ENCODE measurements around the gene TMEM229B.
A peak's percentile ranks its signal among the peaks of the same experiment; 100 is the strongest.

Gene TMEM229B

GRCh38 chr14:67432050-67432564 is 56.4 kb downstream of the TMEM229B start:
- no peaks in the 10 kb centered on the region for H3K9me3 ChIP-seq (replicated peaks in 1 of 11)
- H3K27me3 ChIP-seq, result peaks cover 0 to 10% (median 0%) of the 10 kb centered on the region in 11 experiments; a peak in 2 of 22 replicates
- peaks cover 0 to 15% (median 10%) of the 10 kb centered on the region in 10 experiments; a peak in 15 of 20 replicates for H3K4me1 ChIP-seq
- H3K9ac ChIP-seq, result no peak overlapping the region
- no peaks in the 10 kb centered on the region for H3K36me3 ChIP-seq
- TF ChIP-seq Cebpa-rat (IDR thresholded peaks at IDR 0.05), result no peak
- H3K27ac ChIP-seq, result no peak overlapping the region
- no peaks in the 10 kb centered on the region for H4K20me1 ChIP-seq
- H3K4me3 ChIP-seq, result no peak overlapping the region
- no peak overlapping the region for H3K4me2 ChIP-seq

DNA sequence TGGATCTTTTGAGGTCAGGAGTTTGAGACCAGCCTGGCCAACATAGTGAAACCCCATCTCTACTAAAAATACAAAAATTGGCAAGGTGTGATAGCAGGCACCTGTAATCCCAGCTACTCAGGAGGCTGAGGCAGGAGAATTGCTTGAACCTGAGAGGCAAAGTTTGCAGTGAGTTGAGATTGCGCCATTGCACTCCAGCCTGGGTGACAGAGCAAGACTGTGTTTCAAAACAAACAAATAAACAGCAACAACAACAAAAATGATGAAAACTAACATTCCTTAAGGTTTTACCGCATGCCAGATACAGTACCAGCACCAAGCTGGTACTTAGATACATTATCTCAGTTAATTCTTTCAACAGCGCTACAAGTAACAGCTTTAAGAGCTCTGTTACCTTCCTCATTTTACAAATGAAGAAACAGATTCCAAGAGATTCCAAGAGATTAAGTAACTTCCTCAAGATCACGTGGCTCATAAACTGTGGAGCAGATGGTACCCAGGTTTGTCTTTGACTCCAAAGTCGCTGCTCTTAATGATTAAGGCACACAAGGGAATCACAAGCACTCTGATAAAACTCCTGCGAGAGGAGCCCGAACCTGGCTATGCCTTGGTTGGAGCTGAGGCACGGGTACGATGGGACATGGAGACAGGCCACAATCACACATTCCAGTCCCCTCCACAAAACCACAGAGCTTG is 58.9 kb downstream of the TMEM229B start:
- peaks cover 0 to 10% (median 0%) of the 10 kb centered on the region in 11 experiments; a peak in 2 of 22 replicates for H3K27me3 ChIP-seq
- no peak overlapping the region for H3K9ac ChIP-seq

DNA sequence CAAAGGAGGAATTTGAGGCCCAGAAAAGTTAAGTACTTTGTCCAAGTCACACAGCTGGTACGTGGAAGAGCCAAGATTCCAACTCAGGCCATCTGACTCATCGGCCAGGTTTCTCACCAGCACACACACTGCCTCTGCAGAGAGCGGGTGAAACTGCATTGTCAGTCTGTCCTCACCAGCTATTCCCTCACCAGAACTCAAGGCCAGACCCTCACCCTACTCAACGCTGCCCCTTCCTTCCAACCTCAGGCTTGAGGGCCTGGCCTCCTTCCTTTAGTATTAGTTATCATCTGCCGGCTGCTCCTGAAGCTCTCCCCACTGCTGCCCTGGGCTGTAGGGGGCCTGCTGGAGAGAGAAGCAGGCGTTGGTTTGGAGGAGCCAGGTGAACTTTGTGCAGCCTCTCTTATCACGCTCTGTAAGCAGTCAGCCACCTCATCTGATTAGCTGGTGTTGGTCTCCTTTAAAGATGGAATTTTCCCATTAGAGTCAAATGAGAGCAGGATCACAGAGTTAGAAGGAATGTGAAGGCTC is 60.0 kb downstream of the TMEM229B start:
- no peak for TF ChIP-seq Cebpa-rat (IDR thresholded peaks at IDR 0.05)

More for the DNA sequence above, 58.9 kb downstream of the TMEM229B start:
- no peak for TF ChIP-seq Cebpa-rat (IDR thresholded peaks at IDR 0.05)
- no peaks in the 10 kb centered on the region for H3K9me3 ChIP-seq (replicated peaks in 1 of 11)
- H3K27ac ChIP-seq, result no peak overlapping the region
- peak overlapping the region in 1 of 11 experiments; percentile 58; a peak in 1 of 22 replicates for H3K4me2 ChIP-seq
- H3K4me1 ChIP-seq, result peaks cover 5 to 18% (median 12%) of the 10 kb centered on the region in 10 experiments
- H3K4me3 ChIP-seq, result no peak overlapping the region
- H3K36me3 ChIP-seq, result no peaks in the 10 kb centered on the region
- H4K20me1 ChIP-seq, result no peaks in the 10 kb centered on the region

DNA sequence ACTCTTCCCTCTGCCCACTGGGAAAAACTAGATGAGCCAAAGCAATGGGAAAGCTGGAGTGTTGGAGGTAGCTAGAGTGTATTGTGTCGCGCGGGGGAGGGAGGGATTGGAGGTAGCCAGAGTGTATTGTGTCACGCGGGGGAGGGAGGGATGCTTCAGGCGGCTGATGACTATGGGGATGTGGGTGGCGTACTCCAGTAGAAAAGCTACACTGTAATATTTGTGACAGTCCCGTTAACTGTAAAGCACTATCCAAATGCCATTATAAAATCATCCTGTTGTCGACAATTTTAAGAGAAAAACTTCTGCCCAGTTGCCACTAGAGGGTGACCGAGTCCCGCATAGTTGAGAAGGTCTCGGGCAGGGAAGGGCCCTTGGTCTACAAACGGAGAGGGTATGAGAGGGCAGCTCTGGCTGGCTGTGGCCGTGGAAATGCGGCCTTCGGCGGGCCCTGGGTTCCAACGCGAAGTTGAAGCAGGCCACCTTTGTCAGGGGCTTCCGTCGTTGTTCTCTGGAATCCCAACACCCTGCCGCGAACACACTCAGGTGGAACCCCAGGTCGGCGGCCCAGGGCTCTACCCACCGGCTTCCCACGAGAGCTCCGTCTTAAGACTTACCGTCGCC is 61.4 kb downstream of the TMEM229B start:
- Histone ChIP-seq H3K9ac (peak overlapping the region in 2 of 11 experiments; percentile 35 to 55; a peak in 2 of 22 replicates), H3K9me3 (replicated peaks in 1 of 11) (no peaks in the 10 kb centered on the region), H3K4me1 (peaks cover 12 to 36% (median 26%) of the 10 kb centered on the region in 10 experiments), H3K36me3 (no peaks in the 10 kb centered on the region), H3K27ac (no peak overlapping the region), H3K4me3 (no peak overlapping the region), H4K20me1 (0 out of 22 replicates have a peak, but pooled peaks cover 0 to 5% (median 0%) of the 10 kb centered on the region in 11 experiments), H3K4me2 (peak overlapping the region; percentile 23 to 70 (median 51); a peak in 19 of 22 replicates), H3K27me3 (peaks cover 0 to 10% (median 0%) of the 10 kb centered on the region in 11 experiments; a peak in 2 of 22 replicates)
- no peak for TF ChIP-seq Cebpa-rat (IDR thresholded peaks at IDR 0.05)

More for the DNA sequence above, 60.0 kb downstream of the TMEM229B start:
- no peaks in the 10 kb centered on the region for H3K36me3 ChIP-seq
- no peak overlapping the region for H3K4me2 ChIP-seq
- no peaks in the 10 kb centered on the region for H3K9me3 ChIP-seq (replicated peaks in 1 of 11)
- no peak overlapping the region for H3K4me3 ChIP-seq
- H4K20me1 ChIP-seq, result 0 out of 22 replicates have a peak, but pooled peaks cover 0 to under 1% (median 0%) of the 10 kb centered on the region in 11 experiments
- H3K27ac ChIP-seq, result no peak overlapping the region
- H3K9ac ChIP-seq, result no peak overlapping the region
- H3K4me1 ChIP-seq, result peaks cover 12 to 29% (median 22%) of the 10 kb centered on the region in 10 experiments
- peaks cover 0 to 10% (median 0%) of the 10 kb centered on the region in 11 experiments; a peak in 2 of 22 replicates for H3K27me3 ChIP-seq

- no peak overlapping the region for H3K4me2 ChIP-seq
- H3K27ac ChIP-seq, result no peak overlapping the region
- H3K9ac ChIP-seq, result no peak overlapping the region
- H3K9me3 ChIP-seq (replicated peaks in 1 of 11), result no peaks in the 10 kb centered on the region
- H4K20me1 ChIP-seq, result peaks cover 0 to 5% (median 0%) of the 10 kb centered on the region in 11 experiments; a peak in 1 of 22 replicates
- TF ChIP-seq Cebpa-rat (IDR thresholded peaks at IDR 0.05), result no peak
- peaks cover 0 to 10% (median 0%) of the 10 kb centered on the region in 11 experiments; a peak in 2 of 22 replicates for H3K27me3 ChIP-seq
- no peaks in the 10 kb centered on the region for H3K36me3 ChIP-seq
- H3K4me3 ChIP-seq, result no peak overlapping the region
- peaks cover 12 to 36% (median 26%) of the 10 kb centered on the region in 10 experiments for H3K4me1 ChIP-seq
Measured at GRCh38 chr14:67426161-67426560, 62.4 kb downstream of the TMEM229B start.

DNA sequence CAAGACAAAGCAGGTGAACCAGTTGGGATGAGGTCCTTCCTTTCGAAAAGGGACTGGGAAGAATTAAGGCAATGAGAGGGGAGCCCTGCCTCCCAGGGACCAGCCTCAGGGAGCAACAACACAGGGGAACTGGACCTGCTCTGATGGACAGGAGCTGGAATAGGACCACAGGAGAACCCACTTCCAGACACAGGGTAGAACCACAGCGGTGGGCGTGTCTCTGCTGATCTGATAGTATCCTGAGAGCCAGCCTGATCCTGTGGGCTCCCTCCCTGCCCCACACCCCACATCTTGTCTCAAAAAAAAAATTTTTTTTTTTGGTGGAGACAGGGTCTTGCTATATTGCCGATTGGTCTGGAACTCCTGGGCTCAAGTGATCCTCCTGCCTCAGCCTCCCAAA is 62.9 kb downstream of the TMEM229B start:
- no peak for TF ChIP-seq Cebpa-rat (IDR thresholded peaks at IDR 0.05)
- H3K4me2 ChIP-seq, result no peak overlapping the region
- no peaks in the 10 kb centered on the region for H3K36me3 ChIP-seq
- H3K27me3 ChIP-seq, result peaks cover 0 to 10% (median 0%) of the 10 kb centered on the region in 11 experiments; a peak in 2 of 22 replicates
- no peak overlapping the region for H3K9ac ChIP-seq
- no peaks in the 10 kb centered on the region for H3K9me3 ChIP-seq (replicated peaks in 1 of 11)
- no peak overlapping the region for H3K27ac ChIP-seq
- peaks cover 8 to 34% (median 24%) of the 10 kb centered on the region in 10 experiments for H3K4me1 ChIP-seq
- peaks cover 0 to 8% (median 0%) of the 10 kb centered on the region in 11 experiments; a peak in 1 of 22 replicates for H4K20me1 ChIP-seq
- no peak overlapping the region for H3K4me3 ChIP-seq

DNA sequence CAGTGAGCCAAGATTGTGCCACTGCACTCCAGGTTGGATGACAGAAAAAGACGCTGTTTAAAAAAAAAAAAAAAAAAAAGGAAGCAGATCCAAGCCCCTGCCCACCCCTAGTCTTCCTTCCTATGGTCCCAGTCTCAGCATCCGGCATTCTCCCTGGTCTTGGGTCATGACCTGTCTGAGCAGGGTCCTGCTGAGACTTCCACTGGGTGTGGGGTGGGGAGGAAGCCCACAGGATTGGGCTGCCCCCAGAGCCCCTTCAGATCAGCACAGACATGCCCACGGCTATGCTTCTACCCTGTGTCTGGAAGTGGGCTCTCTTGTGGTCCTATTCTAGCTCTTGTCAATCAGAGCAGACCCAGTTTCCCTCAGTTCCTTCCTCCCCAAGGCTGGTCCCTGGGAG is 64.0 kb downstream of the TMEM229B start:
- Histone ChIP-seq H3K9ac (no peak overlapping the region), H3K27me3 (peaks cover 0 to 10% (median 0%) of the 10 kb centered on the region in 11 experiments; a peak in 2 of 22 replicates), H3K4me1 (peaks cover 0 to 26% (median 20%) of the 10 kb centered on the region in 10 experiments; a peak in 19 of 20 replicates), H3K27ac (no peak overlapping the region; a peak in 1 of 22 replicates), H3K36me3 (no peaks in the 10 kb centered on the region), H3K9me3 (replicated peaks in 1 of 11) (no peaks in the 10 kb centered on the region), H4K20me1 (peaks cover 0 to 8% (median 0%) of the 10 kb centered on the region in 11 experiments; a peak in 1 of 22 replicates), H3K4me3 (no peak overlapping the region), H3K4me2 (peak overlapping the region in 10 of 11 experiments; percentile 8 to 84 (median 59); a peak in 17 of 22 replicates)
- TF ChIP-seq Cebpa-rat (IDR thresholded peaks at IDR 0.05), result no peak

- peaks cover 0 to 8% (median 0%) of the 10 kb centered on the region in 11 experiments; a peak in 1 of 22 replicates for H4K20me1 ChIP-seq
- no peak for TF ChIP-seq Cebpa-rat (IDR thresholded peaks at IDR 0.05)
- peaks cover 0 to 10% (median 0%) of the 10 kb centered on the region in 11 experiments; a peak in 2 of 22 replicates for H3K27me3 ChIP-seq
- no peaks in the 10 kb centered on the region for H3K36me3 ChIP-seq
- peaks cover 0 to 35% (median 25%) of the 10 kb centered on the region in 10 experiments; a peak in 19 of 20 replicates for H3K4me1 ChIP-seq
- H3K9me3 ChIP-seq (replicated peaks in 1 of 11), result no peaks in the 10 kb centered on the region
- H3K9ac ChIP-seq, result no peak overlapping the region
- no peak overlapping the region for H3K4me3 ChIP-seq
- peak overlapping the region in 1 of 11 experiments; percentile 33; a peak in 1 of 22 replicates for H3K27ac ChIP-seq
- peak overlapping the region; percentile 9 to 84 (median 61); a peak in 19 of 22 replicates for H3K4me2 ChIP-seq
Measured at GRCh38 chr14:67423424-67423823, 65.1 kb downstream of the TMEM229B start.

Data from BLaER1 treated with 17β-estradiol and CSF1 and Interleukin-3, amounts not matched to agents 10 nM and 100 nM (cell line).